ENCODE data around the gene RUNX2. TPM values are rescaled to one million over a fixed set of nuclear protein-coding genes. Genes with fewer than 3 reads are reported as not detected.

The RUNX2 gene
- total and polyA plus RNA-seq, 2 donors from 2014 or later, result 2.3 to 4.7 TPM

DNA sequence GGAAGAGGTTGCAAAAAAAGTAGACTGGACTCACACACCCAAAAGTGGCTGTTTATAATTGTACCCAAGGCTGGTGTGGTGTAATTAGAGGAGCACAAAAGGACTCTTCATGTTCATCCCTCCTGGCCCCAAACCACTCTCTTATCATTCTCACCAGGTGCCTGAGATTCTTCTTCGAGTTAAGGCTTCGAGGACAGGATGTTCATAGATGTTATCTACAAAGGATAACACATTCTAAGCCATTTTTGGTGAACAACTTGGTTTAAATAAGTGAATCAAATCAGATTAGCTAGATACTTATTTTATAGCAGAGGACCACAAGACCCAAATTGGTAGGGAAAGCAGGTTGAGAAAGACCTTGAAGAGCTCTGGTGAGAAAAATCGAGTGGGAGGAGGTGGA is 122.7 kb downstream of the RUNX2 start:
- no peaks in the 10 kb centered on the region for H3K36me3 ChIP-seq (ENCODE audit: control insufficient read depth in 2 of 3, insufficient read depth in 3 of 3, low read length in 3 of 3)
- DNase-seq (no peak), FAIRE-seq (no peak)
- no peak overlapping the region for H3K9ac ChIP-seq (ENCODE audit: low read length in 3 of 3)
- peaks cover 0 to 5% (median 2%) of the 10 kb centered on the region in 3 donors for H3K4me1 ChIP-seq (ENCODE audit: control insufficient read depth in 2 of 3, insufficient read depth in 2 of 3, low read depth in 1 of 3, low read length in 3 of 3)
- no peaks in the 10 kb centered on the region for H3K9me3 ChIP-seq (ENCODE audit: control insufficient read depth in 2 of 3, insufficient read depth in 1 of 3, low read length in 3 of 3)
- H3K27me3 ChIP-seq (ENCODE audit: control insufficient read depth, insufficient read depth, low read length), result no peaks in the 10 kb centered on the region
- intact Hi-C loops (cut with DNase I), result no loop called here
- TF ChIP-seq CTCF (IDR thresholded peaks at IDR 0.05; ENCODE audit: borderline replicate concordance, extremely low read depth, insufficient read depth), result no peak
- H3K27ac ChIP-seq (ENCODE audit: low read depth in 2 of 2, low read length in 2 of 2), result no peak overlapping the region
- no peak overlapping the region for H3K4me3 ChIP-seq (ENCODE audit: low read length in 3 of 3)

DNA sequence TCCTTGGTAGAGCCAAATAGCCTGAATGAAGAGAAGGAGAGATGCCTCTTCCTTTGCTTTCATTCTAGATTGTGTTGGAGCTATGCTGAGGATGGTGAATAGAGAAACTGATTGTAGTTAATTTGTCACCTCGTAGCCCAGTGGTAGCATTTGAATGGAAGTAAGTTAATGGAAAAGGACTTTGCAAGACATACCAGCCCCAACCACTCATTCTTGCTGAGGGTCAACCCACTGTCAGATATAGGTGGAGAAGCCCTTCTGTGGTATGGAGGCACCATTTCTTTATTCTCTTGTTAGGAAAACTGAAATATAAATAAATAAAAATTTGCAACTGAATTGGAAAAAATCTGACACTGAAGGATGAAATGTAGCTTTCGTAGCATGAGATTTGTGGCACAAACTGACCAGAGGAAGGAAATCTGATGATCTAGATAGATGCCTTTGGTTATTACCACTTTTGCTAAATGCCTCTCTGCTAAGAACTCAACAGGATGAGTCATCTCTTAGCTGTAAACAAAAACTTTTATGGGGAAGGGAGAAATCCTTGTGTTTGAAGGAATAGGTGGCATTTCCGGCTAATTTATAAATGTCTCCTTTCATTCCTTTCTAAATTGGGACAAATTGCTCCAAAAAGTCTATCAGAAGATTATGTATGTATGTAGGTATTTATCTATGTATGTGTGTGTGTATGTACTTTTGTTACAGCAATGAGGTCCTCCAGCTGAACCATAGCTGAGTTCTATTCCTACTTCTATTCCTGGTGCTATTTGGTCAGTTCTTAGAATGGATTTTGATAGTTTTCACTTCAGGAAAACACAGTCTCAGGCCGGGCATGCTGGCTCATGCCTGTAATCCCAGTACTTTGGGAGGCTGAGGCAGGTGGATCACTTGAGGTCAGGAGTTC is 126.1 kb downstream of the RUNX2 start:
- no peak for DNase-seq

DNA sequence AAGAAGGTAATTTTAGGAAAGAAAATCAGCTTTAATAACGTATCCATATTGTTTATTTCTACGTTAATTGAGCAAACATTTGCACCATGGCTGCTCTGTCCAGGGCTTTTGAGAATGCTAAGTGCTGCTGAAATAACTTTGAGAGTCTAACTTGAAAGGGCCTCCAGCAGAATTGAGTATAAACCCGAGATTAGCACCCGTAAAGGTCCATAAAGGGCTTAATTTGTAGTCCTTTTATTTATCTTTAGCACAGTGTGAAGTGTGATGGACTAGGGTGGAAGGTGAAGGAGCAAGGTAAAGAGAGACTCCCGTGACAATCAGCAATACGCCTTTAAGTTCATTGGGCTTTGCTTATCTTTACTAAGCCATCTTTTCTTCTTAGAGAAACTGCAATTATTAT is 127.3 kb downstream of the RUNX2 start:
- Histone ChIP-seq H3K4me3 (ENCODE audit: low read length in 3 of 3) (no peak overlapping the region), H3K9ac (ENCODE audit: low read length in 3 of 3) (no peak overlapping the region), H3K4me1 (ENCODE audit: control insufficient read depth in 2 of 3, insufficient read depth in 2 of 3, low read depth in 1 of 3, low read length in 3 of 3) (no peaks in the 10 kb centered on the region), H3K27me3 (ENCODE audit: control insufficient read depth, insufficient read depth, low read length) (no peaks in the 10 kb centered on the region), H3K27ac (ENCODE audit: low read depth in 2 of 2, low read length in 2 of 2) (no peak overlapping the region), H3K9me3 (ENCODE audit: control insufficient read depth in 2 of 3, insufficient read depth in 1 of 3, low read length in 3 of 3) (no peaks in the 10 kb centered on the region), H3K36me3 (ENCODE audit: control insufficient read depth in 2 of 3, insufficient read depth in 3 of 3, low read length in 3 of 3) (no peaks in the 10 kb centered on the region)
- intact Hi-C loops (cut with DNase I), result no loop called here
- no peak for FAIRE-seq
- no peak for TF ChIP-seq CTCF (IDR thresholded peaks at IDR 0.05; ENCODE audit: borderline replicate concordance, extremely low read depth, insufficient read depth)
- DNase-seq, result no peak

More for the DNA sequence above, 126.1 kb downstream of the RUNX2 start:
- Histone ChIP-seq H3K27ac (ENCODE audit: low read depth in 2 of 2, low read length in 2 of 2) (no peak overlapping the region), H3K4me1 (ENCODE audit: control insufficient read depth in 2 of 3, insufficient read depth in 2 of 3, low read depth in 1 of 3, low read length in 3 of 3) (no peaks in the 10 kb centered on the region), H3K9me3 (ENCODE audit: control insufficient read depth in 2 of 3, insufficient read depth in 1 of 3, low read length in 3 of 3) (no peaks in the 10 kb centered on the region), H3K9ac (ENCODE audit: low read length in 3 of 3) (no peak overlapping the region), H3K27me3 (ENCODE audit: control insufficient read depth, insufficient read depth, low read length) (no peaks in the 10 kb centered on the region), H3K4me3 (ENCODE audit: low read length in 3 of 3) (no peak overlapping the region), H3K36me3 (ENCODE audit: control insufficient read depth in 2 of 3, insufficient read depth in 3 of 3, low read length in 3 of 3) (no peaks in the 10 kb centered on the region)
- TF ChIP-seq CTCF (IDR thresholded peaks at IDR 0.05; ENCODE audit: borderline replicate concordance, extremely low read depth, insufficient read depth), result no peak
- no peak for FAIRE-seq
- intact Hi-C loops (cut with DNase I), result no loop called here
